HepG2 (cell line): ENCODE results near the gene C1QTNF5. TPM values are rescaled to one million over a fixed set of nuclear protein-coding genes. Genes with fewer than 3 reads are reported as not detected.

Experiments
- ATAC-seq: fragments of 200-7000 bp; cut with Tn5 transposase; 3 replicates; pipeline ENCODE4 v1.9.1; 2020; ENCODE audit warnings: mild to moderate bottlenecking, moderate library complexity
- BruUV-seq: library from RNA; stranded (reverse); fragments of 400-500 nt; replicated peaks from 2 replicates; lab custom pipeline; 2021; lab: Mats Ljungman, UMichigan
- CTCF ChIA-PET: fragments of 300-600 bp; formaldehyde crosslinking; extraction: SDS; loops from one replicate; lab custom pipeline; 2021; ENCODE audit warnings: low total read pairs, inconsistent platforms, low intra/inter-chr PET ratio; lab: Yijun Ruan, JAX
- POLR2A ChIA-PET: fragments of 350-600 bp; sonication (Branson Sonifier 250); formaldehyde crosslinking; loops from one replicate; lab custom pipeline; 2020; ENCODE audit warnings: antibody characterized with exemption, inconsistent platforms; lab: Yijun Ruan, JAX
- DNase-seq: peaks from one replicate; pipeline ENCODE4 v3.0.0-alpha.2; 2015; ENCODE audit warnings: low spot score
- FAIRE-seq: peaks from 3 replicates; lab custom pipeline; 2011; peaks lifted over from hg19 to GRCh38; lab: Jason Lieb, UNC
- H2AFZ ChIP-seq: one replicate; pipeline ENCODE4 v1.6.1; 2011; ENCODE audit warnings: low read length, inconsistent platforms
- H3K27ac ChIP-seq: fragments of 300-600 bp; 3 replicates; pipeline ENCODE4 v1.8.0; 2011; ENCODE audit warnings: mixed run types, mild to moderate bottlenecking, mixed read lengths, low read length, inconsistent platforms; ENCODE audit not compliant: insufficient read depth; ENCODE audit errors: extremely low read length
- H3K27me3 ChIP-seq, 2 experiments: fragments of 200-600 bp in 1 of 2; 2 replicates in 1 of 2; 3 replicates in 1 of 2; pipeline versions ENCODE4 v1.6.0 to v1.8.0; 2011; ENCODE audit warnings: low read length in 2 of 2, mild to moderate bottlenecking in 2 of 2, moderate library complexity in 2 of 2, inconsistent platforms in 1 of 2; ENCODE audit not compliant: insufficient read depth in 2 of 2, control insufficient read depth in 1 of 2
- H3K36me3 ChIP-seq, 2 experiments: fragments of 200-600 bp in 1 of 2; replicated peaks in 1 of 2; 2 replicates in 1 of 2; 3 replicates in 1 of 2; pipeline versions ENCODE4 v1.5.1 to v1.8.0; 2011; ENCODE audit warnings: low read length in 2 of 2, inconsistent platforms in 1 of 2; ENCODE audit not compliant: insufficient read depth in 2 of 2, control insufficient read depth in 1 of 2
- H3K4me1 ChIP-seq: 2 replicates; pipeline ENCODE4 v1.5.1; 2012; ENCODE audit warnings: low read length, inconsistent platforms; ENCODE audit not compliant: insufficient read depth
- H3K4me2 ChIP-seq: 2 replicates; pipeline ENCODE4 v1.6.0; 2011; ENCODE audit warnings: low read depth, low read length, inconsistent platforms
- H3K4me3 ChIP-seq, 3 experiments: fragments of 200-600 bp in 1 of 3; sonication (generic), shearing (Covaris generic) in 1 of 3; replicated peaks in 1 of 3; 2 replicates each; pipeline ENCODE4 v1.5.1; 2011 to 2016; ENCODE audit warnings: low read length in 3 of 3, inconsistent platforms in 2 of 3, low read depth in 2 of 3, mild to moderate bottlenecking in 2 of 3, control low read depth in 1 of 3, mixed read lengths in 1 of 3; ENCODE audit not compliant: insufficient read depth in 1 of 3
- H3K79me2 ChIP-seq: one replicate; pipeline ENCODE4 v1.6.1; 2011; ENCODE audit warnings: low read length, inconsistent platforms; ENCODE audit not compliant: insufficient read depth
- H3K9ac ChIP-seq: 2 replicates; pipeline ENCODE4 v1.6.0; 2011; ENCODE audit warnings: mild to moderate bottlenecking, low read depth, low read length, inconsistent platforms; ENCODE audit not compliant: insufficient read depth
- H3K9me3 ChIP-seq: 2 replicates; pipeline ENCODE4 v1.5.1; 2012; ENCODE audit warnings: mild to moderate bottlenecking, low read length
- H4K20me1 ChIP-seq: 2 replicates; pipeline ENCODE4 v1.6.0; 2011; ENCODE audit warnings: inconsistent platforms, mild to moderate bottlenecking, low read length, moderate library complexity; ENCODE audit not compliant: insufficient read depth
- ATM ChIP-seq: fragments of 450-650 bp; IDR thresholded peaks from 2 replicates; pipeline ENCODE4 v1.7.1; 2017; ENCODE audit warnings: mild to moderate bottlenecking, borderline replicate concordance
- ATRX ChIP-seq: sonication (generic); formaldehyde crosslinking; IDR thresholded peaks from 2 replicates; pipeline ENCODE4 v1.4.0; 2020; ENCODE audit warnings: missing genetic modification reagents, borderline replicate concordance
- BRCA1 ChIP-seq: sonication (generic); formaldehyde crosslinking; IDR thresholded peaks from 2 replicates; pipeline ENCODE4 v1.4.0; 2020; ENCODE audit warnings: missing genetic modification reagents
- CAMTA2 ChIP-seq: sonication (generic); formaldehyde crosslinking; IDR thresholded peaks from 2 replicates; pipeline ENCODE4 v1.4.0; 2020; ENCODE audit warnings: mild to moderate bottlenecking, missing genetic modification reagents, borderline replicate concordance
- CHD2 ChIP-seq: IDR thresholded peaks from 2 replicates; pipeline ENCODE4 v1.6.1; 2011; ENCODE audit warnings: low read depth, low read length, improper control_type of control experiment
- DDIT3 ChIP-seq: sonication (generic); formaldehyde crosslinking; IDR thresholded peaks from 2 replicates; pipeline ENCODE4 v1.4.0; 2020; ENCODE audit warnings: mild to moderate bottlenecking, missing genetic modification reagents
- KAT7 ChIP-seq: IDR thresholded peaks from 2 replicates; pipeline ENCODE4 v1.6.1; 2018; ENCODE audit warnings: borderline replicate concordance, missing compliant biosample characterization
- NCOA2 ChIP-seq: sonication (generic); formaldehyde crosslinking; IDR thresholded peaks from 2 replicates; pipeline ENCODE4 v1.8.0; 2022; ENCODE audit warnings: inconsistent platforms
- NFE2L1 ChIP-seq: sonication (generic); formaldehyde crosslinking; IDR thresholded peaks from 2 replicates; pipeline ENCODE4 v1.4.0; 2020; ENCODE audit warnings: missing genetic modification reagents, mild to moderate bottlenecking, borderline replicate concordance
- NR1H2 ChIP-seq: sonication (generic); formaldehyde crosslinking; IDR thresholded peaks from 2 replicates; pipeline ENCODE4 v1.8.1; 2022; ENCODE audit warnings: low read depth, missing genetic modification reagents, borderline replicate concordance
- NR2F2 ChIP-seq: IDR thresholded peaks from 2 replicates; pipeline ENCODE4 v1.6.1; 2012; ENCODE audit warnings: low read depth, inconsistent platforms, borderline replicate concordance
- SP2 ChIP-seq: sonication (generic); formaldehyde crosslinking; IDR thresholded peaks from 2 replicates; pipeline ENCODE4 v1.5.1; 2020; ENCODE audit warnings: mild to moderate bottlenecking, missing genetic modification reagents
- TAF1 ChIP-seq: sonication (generic); formaldehyde crosslinking; IDR thresholded peaks from 2 replicates; pipeline ENCODE4 v1.4.0; 2020; ENCODE audit warnings: missing genetic modification reagents
- ZBTB37 ChIP-seq: sonication (generic); formaldehyde crosslinking; IDR thresholded peaks from 2 replicates; pipeline ENCODE4 v1.4.0; 2020; ENCODE audit warnings: mild to moderate bottlenecking, missing genetic modification reagents
- ZNF367 ChIP-seq: sonication (generic); formaldehyde crosslinking; IDR thresholded peaks from 2 replicates; pipeline ENCODE4 v1.4.0; 2020; ENCODE audit warnings: missing genetic modification reagents, borderline replicate concordance
- ZNF670 ChIP-seq: sonication (generic); formaldehyde crosslinking; IDR thresholded peaks from 2 replicates; pipeline ENCODE4 v1.8.0; 2022; ENCODE audit warnings: mild to moderate bottlenecking, missing genetic modification reagents, borderline replicate concordance
- WGBS: methylation state at CpG from one replicate; pipeline ENCODE4 v1.1.6; 2017; ENCODE audit warnings: low lambda C conversion rate; 5-methylcytosine and 5-hydroxymethylcytosine counted together
- in situ Hi-C: cut with HindIII; loops from 2 replicates; pipeline ENCODE4 v1.10.0; 2017; ENCODE audit warnings: low pct_unique_long_range_greater_than_20kb; ENCODE audit not compliant: extremely low pct_ligation_motif_present
- intact Hi-C: fragments of 100-400 bp; cut with micrococcal nuclease; formaldehyde crosslinking; loops from one replicate; pipeline ENCODE4 v1.10.0; 2022; ENCODE audit not compliant: unreplicated experiment
- polyA plus RNA-seq, 8 experiments: library from polyadenylated mRNA; depleted of rRNA in 3 of 8; stranded (reverse) in 7 of 8; unstranded in 1 of 8; fragments of >200 nt; fragmentation: Illumina TruSeq in 4 of 8; extraction: Trizol in 4 of 8; gene quantifications; 2 replicates each; pipeline versions ENCODE4 v1.2.1 to v1.2.3, GENCODE V29; 2011 to 2016; ENCODE audit warnings: low read depth in 4 of 8, missing spikeins in 1 of 8, mixed read lengths in 1 of 8; ENCODE audit not compliant: insufficient read depth in 1 of 8
- total RNA-seq, 5 experiments: library from RNA; depleted of rRNA; stranded (reverse); fragments of >200 nt; fragmentation: Illumina TruSeq; extraction: Trizol; gene quantifications; 2 replicates each; pipeline ENCODE4 v1.2.3, GENCODE V29; 2016; ENCODE audit warnings: low read depth in 1 of 5

The C1QTNF5 gene
- total and polyA plus RNA-seq, 2 of the 13 experiments (the other 11 are each of a cell fraction or from before 2014, with no cell fraction given) = 0.86 to 1.2 TPM

DNA sequence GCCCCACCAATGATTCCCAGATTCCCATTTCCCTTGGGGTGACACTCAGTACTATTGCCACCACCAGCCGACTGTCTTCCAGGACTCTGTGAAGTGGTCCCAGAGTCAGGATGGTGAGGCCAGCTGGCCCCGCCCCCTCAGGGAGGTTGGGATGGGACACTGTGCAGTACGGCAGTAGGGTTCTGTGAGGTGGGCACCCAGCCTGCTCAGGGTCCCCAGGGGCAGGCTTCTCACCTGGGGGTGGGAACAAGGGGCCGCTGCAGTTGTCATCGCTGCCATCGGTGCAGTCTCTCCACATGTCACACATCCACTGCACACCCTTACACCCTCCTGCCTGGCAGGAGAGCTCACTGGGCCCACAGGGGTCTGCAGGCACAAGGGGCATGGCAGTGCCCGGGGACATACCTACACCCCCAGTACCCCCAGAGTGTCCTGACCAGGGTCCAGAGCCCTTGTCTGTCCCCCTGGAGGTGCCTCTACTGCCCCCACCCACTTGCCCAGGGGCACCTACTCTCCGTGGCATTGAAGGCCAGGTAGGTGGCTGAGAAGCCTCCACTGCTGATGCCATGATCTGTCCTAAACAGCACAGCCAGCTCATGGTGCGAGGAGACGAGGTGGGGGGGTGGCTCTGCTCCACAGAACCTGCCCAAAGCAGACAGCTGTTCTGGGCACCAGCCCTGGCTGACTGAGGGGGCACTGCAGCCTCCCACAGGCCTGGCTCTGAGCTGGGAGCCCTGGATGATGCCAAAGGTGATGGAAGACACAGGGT lies 1.9 kb upstream of the C1QTNF5 start:
- TF ChIP-seq CAMTA2 (no peak), CHD2 (no peak), BRCA1 (CRISPR knock-in tag) (no peak), ATRX (no peak), NR1H2 (CRISPR knock-in tag) (no peak), NCOA2 (CRISPR knock-in tag) (no peak), ZBTB37 (CRISPR knock-in tag) (no peak), NFE2L1 (no peak), ZNF670 (no peak), TAF1 (CRISPR knock-in tag) (no peak), ATM (no peak), KAT7 (CRISPR knock-in tag) (no peak), NR2F2 (no peak), SP2 (CRISPR knock-in tag) (no peak), ZNF367 (CRISPR knock-in tag) (no peak), DDIT3 (CRISPR knock-in tag) (no peak)
- Histone ChIP-seq H3K4me3 (no peak overlapping the region), H3K36me3 (no peaks in the 10 kb centered on the region), H3K79me2 (no peaks in the 10 kb centered on the region), H4K20me1 (peaks cover 4% of the 10 kb centered on the region; the same call in 1 of the 2 replicates), H3K4me1 (peaks cover 38% of the 10 kb centered on the region), H3K4me2 (no peak overlapping the region), H3K9ac (no peak overlapping the region), H2AFZ (no peak overlapping the region), H3K9me3 (no peaks in the 10 kb centered on the region), H3K27me3 (peaks cover 2 to 56% of the 10 kb centered on the region in 2 experiments; a peak in 4 of 5 replicates), H3K27ac (no peak overlapping the region)
- FAIRE-seq = no peak
- no TSS peak for BruUV-seq
- WGBS = 34% methylated on average over 4 of the region's 10 CpGs
- intact Hi-C loops (no loop called here), in situ Hi-C loops (no loop called here)
- no peak for ATAC-seq
- CTCF ChIA-PET = no interaction called here
- DNase-seq = no peak
- POLR2A ChIA-PET = interaction anchor here (0.7 to 3.2 kb wide), 3 partner anchors 26 to 111 kb away, joined by 3 to 14 read pairs (median 4); no protein-coding TSS in a partner anchor
